Stimulated activated naive CD4-positive, alpha-beta T cell treated with Interleukin-2 at 50 U/mL for 16 hours (primary cell): ENCODE measurements around the gene PDE6A.

Experiments used
- DNase-seq: peaks from one replicate; lab custom pipeline; 2025; lab: John Stamatoyannopoulos, UW

The PDE6A gene

GRCh38 chr5:149930043-149930748 is 14.4 kb downstream of the PDE6A start:
- no peak for DNase-seq

DNA sequence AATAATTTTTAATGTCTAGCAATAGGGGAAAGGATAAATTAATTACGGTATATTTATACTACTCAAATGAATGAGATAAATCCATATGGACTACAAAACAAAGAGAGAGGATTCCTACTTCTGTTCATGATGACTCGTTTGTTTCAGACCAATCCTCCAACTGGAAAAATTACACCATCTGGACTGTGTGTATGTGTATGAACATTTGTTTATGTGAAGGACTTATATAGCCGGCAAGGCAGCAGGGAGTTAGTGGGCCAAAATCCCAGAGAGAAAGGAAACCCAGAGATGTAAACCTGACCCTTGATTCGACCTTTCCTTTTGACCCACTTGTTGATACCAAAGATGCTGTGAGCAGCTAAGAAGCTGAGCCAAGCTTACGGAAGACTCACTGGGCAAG is 20.1 kb downstream of the PDE6A start:
- no peak for DNase-seq

GRCh38 chr5:149922950-149923349 is 21.6 kb downstream of the PDE6A start:
- no peak for DNase-seq

GRCh38 chr5:149921597-149921996 is 23.0 kb downstream of the PDE6A start:
- DNase-seq: no peak

GRCh38 chr5:149917073-149917676 is 27.4 kb downstream of the PDE6A start:
- DNase-seq: no peak

DNA sequence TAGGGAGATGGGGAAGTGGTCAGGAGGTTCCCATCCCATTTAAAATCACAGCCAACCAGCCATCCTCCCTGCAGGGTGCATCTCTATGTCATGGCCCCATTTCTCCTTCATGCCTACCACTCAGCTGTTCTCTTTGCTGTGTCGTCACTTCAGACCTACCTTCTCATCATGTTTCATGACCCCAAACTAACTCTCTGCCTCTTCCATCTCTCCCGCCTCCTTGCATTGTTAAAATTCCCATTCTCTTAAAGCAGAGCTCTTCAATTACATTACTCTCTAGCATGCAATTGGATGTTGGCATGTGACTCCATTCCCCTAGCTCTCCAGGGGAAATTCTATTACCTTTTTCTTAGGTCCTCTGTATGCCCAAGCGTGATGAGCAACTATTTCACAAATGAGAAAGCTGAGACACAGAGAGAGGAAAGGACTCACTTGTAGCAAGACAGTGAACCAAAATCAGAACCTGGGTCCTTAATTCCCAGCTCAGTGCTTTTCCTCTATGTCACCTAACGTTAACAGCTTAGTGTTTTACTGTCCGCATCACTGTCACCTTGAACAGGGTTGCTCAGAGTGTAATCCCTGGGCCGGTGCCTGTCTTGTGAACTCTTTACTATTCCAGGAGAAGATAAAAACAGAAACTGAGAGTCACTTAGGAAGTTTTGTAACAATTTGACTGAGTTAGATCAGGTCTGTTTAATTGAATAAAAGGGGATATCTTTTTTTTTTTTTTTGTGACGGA is 28.1 kb downstream of the PDE6A start:
- DNase-seq: no peak

DNA sequence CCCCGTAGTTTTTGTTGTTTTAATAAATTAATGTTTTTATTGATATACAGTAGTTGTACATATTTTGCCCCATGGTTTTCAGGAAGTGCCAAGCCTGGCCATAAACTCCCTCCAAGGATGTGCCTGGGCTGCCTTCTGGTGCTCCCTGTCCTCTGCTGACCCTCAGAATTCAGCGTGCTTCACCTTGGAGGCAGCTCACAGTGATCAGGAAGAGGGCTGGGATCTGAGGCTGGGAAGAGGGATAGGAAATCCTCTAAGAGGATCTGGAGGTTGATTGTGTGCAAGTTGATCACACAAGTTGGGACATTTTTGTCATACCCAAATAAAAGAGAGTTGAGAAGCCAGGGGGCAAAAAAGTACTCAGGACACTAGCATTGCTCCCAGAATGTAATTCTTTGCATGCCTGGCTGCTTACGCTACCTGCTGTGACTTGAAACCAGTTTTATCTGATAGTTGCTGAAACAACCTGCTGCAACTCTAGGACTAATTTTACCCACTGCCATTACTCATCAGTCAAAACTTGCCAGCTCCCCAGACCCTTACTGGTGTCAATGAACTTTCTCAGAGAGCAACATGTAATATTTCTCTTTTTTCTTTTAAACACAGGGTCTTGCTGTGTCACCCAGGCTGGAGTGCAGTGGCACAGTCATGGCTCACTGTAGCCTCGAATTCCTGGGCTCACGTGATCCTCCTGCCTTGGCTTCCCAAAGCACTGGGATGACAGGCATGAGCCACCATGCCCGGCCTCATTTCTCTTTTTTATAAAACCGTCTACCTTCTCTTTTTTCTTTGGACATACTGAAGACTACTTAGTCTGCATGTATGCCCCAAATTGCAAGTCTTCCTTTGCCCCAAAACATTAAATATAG is 29.0 kb downstream of the PDE6A start:
- no peak for DNase-seq

DNA sequence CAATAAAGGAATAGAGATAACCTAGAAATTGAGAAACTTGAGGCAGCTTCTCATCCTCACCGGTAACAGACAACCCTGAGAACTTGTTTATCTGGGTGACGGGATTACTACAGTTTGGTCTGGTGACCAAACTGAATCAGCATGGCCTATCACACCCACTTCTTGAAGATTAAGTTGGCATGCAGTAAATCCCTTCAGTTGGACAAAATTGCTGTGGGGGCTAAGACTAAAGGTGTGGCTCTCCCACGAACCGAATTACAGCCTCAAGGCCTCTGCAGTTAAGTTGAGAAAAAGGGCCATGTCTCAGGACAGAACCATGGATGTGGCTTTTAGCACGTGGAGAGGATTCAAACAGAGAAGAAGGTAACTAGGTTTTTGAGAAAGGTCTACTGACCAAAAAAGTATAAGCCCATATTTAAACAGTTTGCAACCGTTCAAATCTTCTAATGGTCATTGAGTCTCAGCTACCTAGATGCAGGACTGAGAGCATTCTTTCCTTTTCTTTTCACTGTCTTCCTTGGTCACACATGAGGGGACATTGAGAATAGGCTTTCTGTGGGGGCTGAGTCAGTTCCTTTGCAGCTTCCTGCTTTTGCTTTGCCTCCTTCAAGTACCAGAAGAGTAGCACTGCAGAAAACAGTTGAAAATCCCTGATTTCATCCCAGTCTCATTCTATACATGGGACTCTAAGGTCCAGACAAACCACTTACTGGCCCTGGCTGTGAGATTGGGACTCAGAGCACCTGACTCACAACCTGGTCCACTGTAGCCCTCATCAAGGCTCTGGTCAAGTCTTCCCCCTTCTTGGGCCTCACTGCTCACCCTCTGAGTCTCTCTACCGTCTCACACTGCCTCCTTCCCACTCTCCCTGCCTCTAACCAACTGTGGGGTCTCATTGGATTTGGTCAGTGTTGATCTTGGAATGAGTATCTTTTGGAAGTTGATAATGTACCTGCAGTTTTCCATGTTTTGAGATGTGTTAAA is 30.9 kb downstream of the PDE6A start:
- no peak for DNase-seq

GRCh38 chr5:149912226-149912871 is 32.2 kb downstream of the PDE6A start:
- no peak for DNase-seq

GRCh38 chr5:149911031-149911430 is 33.6 kb downstream of the PDE6A start:
- DNase-seq: no peak

DNA sequence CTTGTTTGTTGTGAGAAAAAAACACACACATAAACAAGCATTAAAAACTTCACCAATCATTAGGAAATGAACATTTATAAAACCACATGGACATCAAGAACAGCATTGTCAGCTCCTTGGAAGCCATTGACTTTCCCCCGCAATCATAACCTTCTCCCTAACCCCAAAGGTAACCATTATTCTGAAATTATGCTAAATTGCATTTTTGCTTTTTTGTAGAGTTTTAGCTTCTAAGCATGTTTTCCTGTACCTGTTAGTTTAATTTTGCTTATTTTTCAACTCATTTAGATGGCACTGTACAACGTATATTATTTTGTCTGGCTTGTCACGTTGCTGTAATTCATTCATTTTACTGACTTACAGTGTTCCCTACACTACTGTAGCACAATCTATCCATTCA is 36.8 kb downstream of the PDE6A start:
- DNase-seq: no peak

GRCh38 chr5:149904977-149905376 is 39.6 kb downstream of the PDE6A start:
- DNase-seq: no peak

GRCh38 chr5:149904293-149904886 is 40.2 kb downstream of the PDE6A start:
- DNase-seq: no peak

- DNase-seq: no peak
These were observed 41.2 kb downstream of the PDE6A start for GRCh38 chr5:149903404-149903803.

- DNase-seq: no peak
These were observed 42.4 kb downstream of the PDE6A start for GRCh38 chr5:149902177-149902576.

DNA sequence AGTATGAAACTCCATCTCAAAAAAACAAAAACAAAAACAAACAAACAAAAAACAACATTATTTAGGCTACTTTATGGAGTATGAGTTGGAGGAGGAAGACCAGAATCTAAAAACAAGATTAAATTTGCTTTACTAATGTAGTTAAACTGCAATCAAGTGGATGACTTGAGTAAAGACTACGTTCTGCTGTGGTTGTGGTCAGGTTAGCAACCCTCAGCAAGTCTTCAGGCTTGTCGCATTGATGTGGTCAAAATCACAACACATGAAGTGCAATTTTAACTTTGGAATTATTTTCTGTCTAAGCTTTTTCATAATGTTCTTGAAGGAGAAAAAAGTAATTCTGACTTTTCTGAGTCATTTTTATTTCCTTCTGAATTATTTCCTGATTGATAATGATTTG is 43.1 kb downstream of the PDE6A start:
- no peak for DNase-seq

GRCh38 chr5:149900390-149900789 is 44.2 kb downstream of the PDE6A start:
- no peak for DNase-seq

DNA sequence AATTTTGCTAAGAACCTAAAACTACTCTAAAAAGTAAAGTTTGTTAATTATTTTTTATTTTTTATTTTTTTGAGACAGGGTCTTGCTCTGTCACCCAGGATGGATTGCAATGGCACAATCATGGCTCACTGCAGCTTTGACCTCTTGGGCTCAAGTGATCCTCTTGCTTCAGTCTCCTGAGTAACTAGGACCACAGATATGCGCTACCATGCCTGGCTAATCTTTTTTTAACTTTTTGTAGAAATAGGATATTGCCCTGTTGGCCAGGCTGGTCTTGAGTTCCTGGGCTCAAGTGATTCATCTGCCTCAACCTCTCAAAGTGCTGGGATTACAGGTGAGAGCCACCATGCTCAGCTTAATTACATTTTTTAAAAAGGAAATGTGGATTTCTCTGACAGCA is 45.8 kb downstream of the PDE6A start:
- no peak for DNase-seq

GRCh38 chr5:149895416-149896345 is 48.9 kb downstream of the PDE6A start:
- no peak for DNase-seq
